Fibroblast of lung (primary cell): Measurements from ENCODE around the gene PI4K2B. TPM values are rescaled to one million over a fixed set of nuclear protein-coding genes. Genes with fewer than 3 reads are reported as not detected.

Source experiments
- DNase-seq, 2 donors: peaks; one replicate each; pipeline versions ENCODE4 v3.0.0 to v3.0.0-alpha.2; 2010; ENCODE audit warnings: low read depth in 2 of 2
- H2AFZ ChIP-seq: 2 replicates; pipeline ENCODE4 v1.5.1; 2012; ENCODE audit warnings: low read length, control low read depth, inconsistent platforms
- H3K27ac ChIP-seq: 2 replicates; pipeline ENCODE4 v1.5.1; 2011; ENCODE audit warnings: low read length, control low read depth; ENCODE audit not compliant: insufficient read depth
- H3K27me3 ChIP-seq: 2 replicates; pipeline ENCODE4 v1.5.1; 2011; ENCODE audit warnings: mild to moderate bottlenecking, low read length; ENCODE audit not compliant: control insufficient read depth, insufficient read depth
- H3K36me3 ChIP-seq: 2 replicates; pipeline ENCODE4 v1.5.1; 2011; ENCODE audit warnings: low read length; ENCODE audit not compliant: control insufficient read depth, insufficient read depth
- H3K4me1 ChIP-seq: 2 replicates; pipeline ENCODE4 v1.5.1; 2011; ENCODE audit warnings: low read length; ENCODE audit not compliant: control insufficient read depth, insufficient read depth; ENCODE audit errors: extremely low read depth
- H3K4me2 ChIP-seq: 2 replicates; pipeline ENCODE4 v1.5.1; 2011; ENCODE audit warnings: low read length, control low read depth; ENCODE audit not compliant: insufficient read depth; ENCODE audit errors: extremely low read depth
- H3K4me3 ChIP-seq, 4 experiments: fragments of 200-600 bp in 1 of 4; sonication (generic) in 1 of 4; replicated peaks in 1 of 4; 2 replicates each; pipeline ENCODE4 v1.5.1; 2011 to 2016; ENCODE audit warnings: low read length in 4 of 4, low read depth in 3 of 4, mild to moderate bottlenecking in 3 of 4, control low read depth in 2 of 4, inconsistent platforms in 1 of 4, mixed read lengths in 1 of 4; ENCODE audit not compliant: insufficient read depth in 1 of 4; ENCODE audit errors: control extremely low read depth in 1 of 4
- H3K79me2 ChIP-seq: 2 replicates; pipeline ENCODE4 v1.5.1; 2012; ENCODE audit warnings: mild to moderate bottlenecking, low read length, inconsistent platforms; ENCODE audit not compliant: control insufficient read depth, insufficient read depth
- H3K9ac ChIP-seq: 2 replicates; pipeline ENCODE4 v1.5.1; 2011; ENCODE audit warnings: mild to moderate bottlenecking, low read length, control low read depth; ENCODE audit not compliant: insufficient read depth
- H3K9me3 ChIP-seq: 2 replicates; pipeline ENCODE4 v1.5.1; 2012; ENCODE audit warnings: low read depth, low read length; ENCODE audit not compliant: control insufficient read depth, insufficient read depth
- H4K20me1 ChIP-seq: 2 replicates; pipeline ENCODE4 v1.5.1; 2011; ENCODE audit warnings: low read length; ENCODE audit not compliant: control insufficient read depth, insufficient read depth; ENCODE audit errors: extremely low read depth
- EZH2 ChIP-seq: IDR thresholded peaks from 2 replicates; pipeline ENCODE4 v1.5.1; 2012; ENCODE audit warnings: low read length, control low read depth, mild to moderate bottlenecking; ENCODE audit errors: missing control alignments
- polyA plus RNA-seq, 2 donors: library from polyadenylated mRNA; depleted of rRNA in 1 of 2; stranded (reverse) in 1 of 2; unstranded in 1 of 2; fragments of >200 nt; gene quantifications; 2 replicates each; pipeline ENCODE4 v1.2.1, GENCODE V29; 2011 to 2012; ENCODE audit warnings: missing spikeins in 1 of 2
- total RNA-seq: library from RNA; depleted of rRNA; stranded (reverse); fragments of >200 nt; gene quantifications from 2 replicates; pipeline ENCODE4 v1.2.1, GENCODE V29; 2014
- TF ChIP-seq, protein P1 (sequence below), 2 donors: IDR thresholded peaks in 1 of 2; conservative IDR thresholded peaks in 1 of 2; 1 replicate in 1 of 2; 2 replicates in 1 of 2; pipeline ENCODE4 v1.5.1; 2011 to 2012; ENCODE audit warnings: low read length in 2 of 2, control low read depth in 1 of 2, inconsistent platforms in 1 of 2, low read depth in 1 of 2, mild to moderate bottlenecking in 1 of 2

The PI4K2B gene
- total and polyA plus RNA-seq, 2 donors (not counting 1 experiment from before 2014, with no cell fraction given) = 21.0 to 23.9 TPM

DNA sequence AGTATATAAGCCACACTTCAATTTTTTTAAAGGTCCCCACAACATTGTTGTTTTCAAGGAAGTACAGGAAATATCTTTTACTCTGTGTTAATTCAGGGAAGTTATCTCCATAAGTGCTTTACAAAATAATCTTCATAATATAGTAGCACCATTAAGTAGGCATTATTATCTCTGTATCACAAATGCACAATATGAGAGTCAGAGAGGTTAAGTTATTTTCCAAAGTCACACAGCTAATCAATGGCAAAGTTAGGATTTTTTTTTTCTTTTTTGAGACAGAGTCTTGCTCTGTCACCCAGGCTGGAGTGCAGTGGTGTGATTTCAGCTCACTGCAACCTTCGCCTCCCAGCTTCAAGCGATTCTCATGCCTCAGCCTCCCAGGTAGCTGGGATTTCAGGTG lies 35.1 kb upstream of the PI4K2B start:
- Histone ChIP-seq H4K20me1 (no peaks in the 10 kb centered on the region), H3K4me1 (no peaks in the 10 kb centered on the region), H2AFZ (no peak overlapping the region), H3K4me2 (no peak overlapping the region), H3K27ac (no peak overlapping the region), H3K9me3 (no peaks in the 10 kb centered on the region), H3K36me3 (no peaks in the 10 kb centered on the region), H3K9ac (no peak overlapping the region), H3K79me2 (no peaks in the 10 kb centered on the region), H3K4me3 (no peak overlapping the region), H3K27me3 (no peaks in the 10 kb centered on the region)
- DNase-seq = no peak
- TF ChIP-seq, protein P1, sequence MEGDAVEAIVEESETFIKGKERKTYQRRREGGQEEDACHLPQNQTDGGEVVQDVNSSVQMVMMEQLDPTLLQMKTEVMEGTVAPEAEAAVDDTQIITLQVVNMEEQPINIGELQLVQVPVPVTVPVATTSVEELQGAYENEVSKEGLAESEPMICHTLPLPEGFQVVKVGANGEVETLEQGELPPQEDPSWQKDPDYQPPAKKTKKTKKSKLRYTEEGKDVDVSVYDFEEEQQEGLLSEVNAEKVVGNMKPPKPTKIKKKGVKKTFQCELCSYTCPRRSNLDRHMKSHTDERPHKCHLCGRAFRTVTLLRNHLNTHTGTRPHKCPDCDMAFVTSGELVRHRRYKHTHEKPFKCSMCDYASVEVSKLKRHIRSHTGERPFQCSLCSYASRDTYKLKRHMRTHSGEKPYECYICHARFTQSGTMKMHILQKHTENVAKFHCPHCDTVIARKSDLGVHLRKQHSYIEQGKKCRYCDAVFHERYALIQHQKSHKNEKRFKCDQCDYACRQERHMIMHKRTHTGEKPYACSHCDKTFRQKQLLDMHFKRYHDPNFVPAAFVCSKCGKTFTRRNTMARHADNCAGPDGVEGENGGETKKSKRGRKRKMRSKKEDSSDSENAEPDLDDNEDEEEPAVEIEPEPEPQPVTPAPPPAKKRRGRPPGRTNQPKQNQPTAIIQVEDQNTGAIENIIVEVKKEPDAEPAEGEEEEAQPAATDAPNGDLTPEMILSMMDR (conservative IDR thresholded peaks at IDR 0.05 in 1 of 2, IDR thresholded peaks at IDR 0.05 in 1 of 2; ENCODE audit: low read depth in 1 of 2, low read length in 2 of 2) = no peak
- TF ChIP-seq EZH2 = no peak

DNA sequence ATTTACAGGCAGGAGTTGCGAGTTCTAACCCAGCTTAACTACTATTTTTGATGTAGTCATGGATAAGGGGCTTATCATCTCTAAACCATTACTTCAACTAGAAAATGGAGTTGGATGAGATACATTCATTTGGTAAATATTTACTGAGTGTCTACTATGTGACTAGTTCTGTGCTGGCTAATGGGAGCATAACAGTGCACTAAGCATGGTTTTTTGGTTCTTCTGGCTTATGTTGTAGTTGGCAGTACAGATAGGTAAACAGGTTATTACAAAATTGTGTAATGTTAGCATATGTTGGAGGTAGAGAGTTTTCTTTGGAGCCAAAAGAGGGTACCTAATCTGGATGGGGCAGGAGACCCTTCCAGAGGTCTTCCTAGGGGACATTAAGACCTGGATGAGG lies 25.8 kb upstream of the PI4K2B start:
- Histone ChIP-seq H2AFZ (no peak overlapping the region), H3K9ac (no peak overlapping the region), H3K27ac (no peak overlapping the region), H3K4me2 (no peak overlapping the region), H3K4me1 (no peaks in the 10 kb centered on the region), H3K36me3 (no peaks in the 10 kb centered on the region), H3K4me3 (no peak overlapping the region), H4K20me1 (no peaks in the 10 kb centered on the region), H3K79me2 (no peaks in the 10 kb centered on the region), H3K9me3 (no peaks in the 10 kb centered on the region), H3K27me3 (no peaks in the 10 kb centered on the region)
- DNase-seq = no peak
- no peak for TF ChIP-seq EZH2
- TF ChIP-seq, protein P1 (conservative IDR thresholded peaks at IDR 0.05 in 1 of 2, IDR thresholded peaks at IDR 0.05 in 1 of 2; ENCODE audit: low read depth in 1 of 2, low read length in 2 of 2) = no peak

DNA sequence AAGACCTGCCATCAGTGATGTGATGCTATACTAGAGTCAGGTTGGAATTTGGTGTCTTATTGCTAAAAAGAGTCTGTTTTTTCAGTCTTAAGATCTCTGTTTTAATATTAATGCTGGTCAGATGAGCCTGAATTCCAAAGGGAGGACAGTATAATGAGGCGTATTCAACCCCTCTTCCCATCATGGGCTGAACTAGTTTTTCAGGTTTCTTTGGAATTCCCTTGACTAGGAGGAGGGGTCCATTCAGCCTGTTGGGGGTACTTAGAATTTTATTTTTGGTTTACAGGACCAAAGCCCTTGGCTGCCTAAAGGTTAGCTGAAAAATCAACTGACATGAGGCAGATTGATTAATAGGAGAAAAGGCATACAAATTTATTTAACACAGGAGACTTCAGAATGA lies 24.1 kb upstream of the PI4K2B start:
- Histone ChIP-seq H3K27ac (no peak overlapping the region), H3K4me3 (no peak overlapping the region), H3K36me3 (no peaks in the 10 kb centered on the region), H3K4me1 (no peaks in the 10 kb centered on the region), H2AFZ (no peak overlapping the region), H3K9ac (no peak overlapping the region), H3K9me3 (no peaks in the 10 kb centered on the region), H4K20me1 (no peaks in the 10 kb centered on the region), H3K79me2 (no peaks in the 10 kb centered on the region), H3K27me3 (peaks cover 2% of the 10 kb centered on the region), H3K4me2 (no peak overlapping the region)
- TF ChIP-seq, protein P1 (conservative IDR thresholded peaks at IDR 0.05 in 1 of 2, IDR thresholded peaks at IDR 0.05 in 1 of 2; ENCODE audit: low read depth in 1 of 2, low read length in 2 of 2) = no peak
- TF ChIP-seq EZH2 = no peak
- no peak for DNase-seq
